ENCODE data around the gene HCN2. TPM values are rescaled to one million over a fixed set of nuclear protein-coding genes. Genes with fewer than 3 reads are reported as not detected.

Gene HCN2
- total and polyA plus RNA-seq, 9 of the 15 experiments (the other 6 are each of a cell fraction or from before 2014, with no cell fraction given): 0.29 to 4.2 (median 0.82) TPM; not detected in 2

DNA sequence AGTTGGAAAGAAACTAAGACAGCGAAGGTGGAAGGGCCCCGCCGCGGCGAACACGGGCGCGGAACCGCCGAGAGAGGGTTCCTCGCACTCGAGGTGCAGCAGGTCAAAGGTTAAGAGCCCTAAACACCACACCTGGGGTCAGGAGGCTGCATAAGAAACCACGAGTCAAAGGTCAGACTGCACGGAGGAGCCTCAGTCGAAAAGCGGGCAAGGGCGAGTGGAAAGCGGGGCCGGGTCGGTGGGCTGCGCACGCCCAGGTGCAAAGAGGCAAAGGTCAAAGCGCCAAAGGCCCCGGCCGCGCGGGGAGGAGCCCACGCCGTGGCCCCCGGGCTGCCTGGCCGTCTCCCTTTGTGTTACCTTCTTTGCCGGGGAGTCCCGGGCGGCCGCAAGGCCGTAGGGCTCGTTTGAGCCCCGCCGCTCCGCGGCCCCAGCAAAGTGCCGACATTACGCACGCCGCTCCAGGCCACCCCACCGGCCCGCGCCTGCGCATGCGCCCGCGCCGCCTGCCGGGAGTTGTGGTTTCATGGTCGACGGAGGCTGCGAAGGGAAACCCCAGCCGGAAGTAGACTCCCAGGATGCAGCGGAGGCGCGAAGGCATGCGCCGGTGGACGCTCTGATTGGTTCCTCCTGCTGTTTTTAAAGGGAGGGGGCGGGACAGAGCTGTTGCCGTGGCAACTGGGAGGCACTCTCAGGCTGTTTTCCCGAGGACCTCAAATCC lies 43.5 kb downstream of the HCN2 start, which contains the start of gene POLRMT (continued):
- TF ChIP-seq, protein P1, sequence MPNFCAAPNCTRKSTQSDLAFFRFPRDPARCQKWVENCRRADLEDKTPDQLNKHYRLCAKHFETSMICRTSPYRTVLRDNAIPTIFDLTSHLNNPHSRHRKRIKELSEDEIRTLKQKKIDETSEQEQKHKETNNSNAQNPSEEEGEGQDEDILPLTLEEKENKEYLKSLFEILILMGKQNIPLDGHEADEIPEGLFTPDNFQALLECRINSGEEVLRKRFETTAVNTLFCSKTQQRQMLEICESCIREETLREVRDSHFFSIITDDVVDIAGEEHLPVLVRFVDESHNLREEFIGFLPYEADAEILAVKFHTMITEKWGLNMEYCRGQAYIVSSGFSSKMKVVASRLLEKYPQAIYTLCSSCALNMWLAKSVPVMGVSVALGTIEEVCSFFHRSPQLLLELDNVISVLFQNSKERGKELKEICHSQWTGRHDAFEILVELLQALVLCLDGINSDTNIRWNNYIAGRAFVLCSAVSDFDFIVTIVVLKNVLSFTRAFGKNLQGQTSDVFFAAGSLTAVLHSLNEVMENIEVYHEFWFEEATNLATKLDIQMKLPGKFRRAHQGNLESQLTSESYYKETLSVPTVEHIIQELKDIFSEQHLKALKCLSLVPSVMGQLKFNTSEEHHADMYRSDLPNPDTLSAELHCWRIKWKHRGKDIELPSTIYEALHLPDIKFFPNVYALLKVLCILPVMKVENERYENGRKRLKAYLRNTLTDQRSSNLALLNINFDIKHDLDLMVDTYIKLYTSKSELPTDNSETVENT (CRISPR knock-in tag; IDR thresholded peaks at IDR 0.05): 0 out of 2 replicates have a peak, but pooled peaks have one; percentile 21
- no peak for TF ChIP-seq TARDBP (IDR thresholded peaks at IDR 0.05)
- no peak for TF ChIP-seq HSF4 (CRISPR knock-in tag; IDR thresholded peaks at IDR 0.05; ENCODE audit: borderline replicate concordance)
- no peak for TF ChIP-seq TAF15 (IDR thresholded peaks at IDR 0.05; ENCODE audit: low read depth, low read length)
- no peak for TF ChIP-seq STAT5B (CRISPR knock-in tag; IDR thresholded peaks at IDR 0.05)
- TF ChIP-seq, protein P2, sequence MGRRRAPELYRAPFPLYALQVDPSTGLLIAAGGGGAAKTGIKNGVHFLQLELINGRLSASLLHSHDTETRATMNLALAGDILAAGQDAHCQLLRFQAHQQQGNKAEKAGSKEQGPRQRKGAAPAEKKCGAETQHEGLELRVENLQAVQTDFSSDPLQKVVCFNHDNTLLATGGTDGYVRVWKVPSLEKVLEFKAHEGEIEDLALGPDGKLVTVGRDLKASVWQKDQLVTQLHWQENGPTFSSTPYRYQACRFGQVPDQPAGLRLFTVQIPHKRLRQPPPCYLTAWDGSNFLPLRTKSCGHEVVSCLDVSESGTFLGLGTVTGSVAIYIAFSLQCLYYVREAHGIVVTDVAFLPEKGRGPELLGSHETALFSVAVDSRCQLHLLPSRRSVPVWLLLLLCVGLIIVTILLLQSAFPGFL (CRISPR knock-in tag; IDR thresholded peaks at IDR 0.05): no peak
- peak in 1 of 2 experiments; percentile 43; a peak in 1 of 4 replicates for TF ChIP-seq HDAC1 (IDR thresholded peaks at IDR 0.05)
- no peak for TF ChIP-seq ZNF217 (CRISPR knock-in tag; IDR thresholded peaks at IDR 0.05)
- peak; percentile 92 for TF ChIP-seq MBD2 (IDR thresholded peaks at IDR 0.05; ENCODE audit: borderline replicate concordance, low read depth)
- no peak for TF ChIP-seq POLR3A (IDR thresholded peaks at IDR 0.05; ENCODE audit: borderline replicate concordance, extremely low read depth, insufficient read depth, insufficient read length)
- TF ChIP-seq, protein P3, sequence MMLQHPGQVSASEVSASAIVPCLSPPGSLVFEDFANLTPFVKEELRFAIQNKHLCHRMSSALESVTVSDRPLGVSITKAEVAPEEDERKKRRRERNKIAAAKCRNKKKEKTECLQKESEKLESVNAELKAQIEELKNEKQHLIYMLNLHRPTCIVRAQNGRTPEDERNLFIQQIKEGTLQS (IDR thresholded peaks at IDR 0.05): no peak
- TF ChIP-seq, protein P3 (CRISPR knock-in tag; conservative IDR thresholded peaks at IDR 0.05): no peak
- peak; percentile 36; the same call in 1 of the 2 replicates for TF ChIP-seq MTA3 (IDR thresholded peaks at IDR 0.05; ENCODE audit: borderline replicate concordance)
- TF ChIP-seq CHD2 (IDR thresholded peaks at IDR 0.05; ENCODE audit: low read depth, low read length): peak; percentile 68
- no peak for TF ChIP-seq HLTF (IDR thresholded peaks at IDR 0.05)
- TF ChIP-seq, protein P4, sequence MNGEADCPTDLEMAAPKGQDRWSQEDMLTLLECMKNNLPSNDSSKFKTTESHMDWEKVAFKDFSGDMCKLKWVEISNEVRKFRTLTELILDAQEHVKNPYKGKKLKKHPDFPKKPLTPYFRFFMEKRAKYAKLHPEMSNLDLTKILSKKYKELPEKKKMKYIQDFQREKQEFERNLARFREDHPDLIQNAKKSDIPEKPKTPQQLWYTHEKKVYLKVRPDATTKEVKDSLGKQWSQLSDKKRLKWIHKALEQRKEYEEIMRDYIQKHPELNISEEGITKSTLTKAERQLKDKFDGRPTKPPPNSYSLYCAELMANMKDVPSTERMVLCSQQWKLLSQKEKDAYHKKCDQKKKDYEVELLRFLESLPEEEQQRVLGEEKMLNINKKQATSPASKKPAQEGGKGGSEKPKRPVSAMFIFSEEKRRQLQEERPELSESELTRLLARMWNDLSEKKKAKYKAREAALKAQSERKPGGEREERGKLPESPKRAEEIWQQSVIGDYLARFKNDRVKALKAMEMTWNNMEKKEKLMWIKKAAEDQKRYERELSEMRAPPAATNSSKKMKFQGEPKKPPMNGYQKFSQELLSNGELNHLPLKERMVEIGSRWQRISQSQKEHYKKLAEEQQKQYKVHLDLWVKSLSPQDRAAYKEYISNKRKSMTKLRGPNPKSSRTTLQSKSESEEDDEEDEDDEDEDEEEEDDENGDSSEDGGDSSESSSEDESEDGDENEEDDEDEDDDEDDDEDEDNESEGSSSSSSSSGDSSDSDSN (IDR thresholded peaks at IDR 0.05; ENCODE audit: borderline replicate concordance in 1 of 2, low read depth in 2 of 2, low read length in 2 of 2): no peak
- no peak for TF ChIP-seq ATF1 (CRISPR knock-in tag; IDR thresholded peaks at IDR 0.05)
- TF ChIP-seq ATF1 (tag; IDR thresholded peaks at IDR 0.05): peak; percentile 60
- TF ChIP-seq SAFB2 (IDR thresholded peaks at IDR 0.05; ENCODE audit: borderline replicate concordance, low read depth, low read length, severe bottlenecking): no peak
- no peak for TF ChIP-seq ZKSCAN3 (CRISPR knock-in tag; IDR thresholded peaks at IDR 0.05)
- TF ChIP-seq, protein P5, sequence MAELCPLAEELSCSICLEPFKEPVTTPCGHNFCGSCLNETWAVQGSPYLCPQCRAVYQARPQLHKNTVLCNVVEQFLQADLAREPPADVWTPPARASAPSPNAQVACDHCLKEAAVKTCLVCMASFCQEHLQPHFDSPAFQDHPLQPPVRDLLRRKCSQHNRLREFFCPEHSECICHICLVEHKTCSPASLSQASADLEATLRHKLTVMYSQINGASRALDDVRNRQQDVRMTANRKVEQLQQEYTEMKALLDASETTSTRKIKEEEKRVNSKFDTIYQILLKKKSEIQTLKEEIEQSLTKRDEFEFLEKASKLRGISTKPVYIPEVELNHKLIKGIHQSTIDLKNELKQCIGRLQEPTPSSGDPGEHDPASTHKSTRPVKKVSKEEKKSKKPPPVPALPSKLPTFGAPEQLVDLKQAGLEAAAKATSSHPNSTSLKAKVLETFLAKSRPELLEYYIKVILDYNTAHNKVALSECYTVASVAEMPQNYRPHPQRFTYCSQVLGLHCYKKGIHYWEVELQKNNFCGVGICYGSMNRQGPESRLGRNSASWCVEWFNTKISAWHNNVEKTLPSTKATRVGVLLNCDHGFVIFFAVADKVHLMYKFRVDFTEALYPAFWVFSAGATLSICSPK (IDR thresholded peaks at IDR 0.05; ENCODE audit: borderline replicate concordance): no peak
